SIG-M5 treated with dmso at 0.1 percent for 504 hours (cell line): ENCODE data around the gene STAG3.
"Not testable (repeated sequence)": the region's sequence is repeated elsewhere in the genome, so short reads cannot be mapped to it uniquely, and the experiment has no call there.

Experiments
- DNase-seq: peaks from one replicate; lab custom pipeline; 2025; ENCODE audit not compliant: unreplicated experiment; lab: John Stamatoyannopoulos, UW

Gene STAG3

GRCh38 chr7:100211342-100211780 lies 33.6 kb downstream of the STAG3 start:
- DNase-seq: no peak

DNA sequence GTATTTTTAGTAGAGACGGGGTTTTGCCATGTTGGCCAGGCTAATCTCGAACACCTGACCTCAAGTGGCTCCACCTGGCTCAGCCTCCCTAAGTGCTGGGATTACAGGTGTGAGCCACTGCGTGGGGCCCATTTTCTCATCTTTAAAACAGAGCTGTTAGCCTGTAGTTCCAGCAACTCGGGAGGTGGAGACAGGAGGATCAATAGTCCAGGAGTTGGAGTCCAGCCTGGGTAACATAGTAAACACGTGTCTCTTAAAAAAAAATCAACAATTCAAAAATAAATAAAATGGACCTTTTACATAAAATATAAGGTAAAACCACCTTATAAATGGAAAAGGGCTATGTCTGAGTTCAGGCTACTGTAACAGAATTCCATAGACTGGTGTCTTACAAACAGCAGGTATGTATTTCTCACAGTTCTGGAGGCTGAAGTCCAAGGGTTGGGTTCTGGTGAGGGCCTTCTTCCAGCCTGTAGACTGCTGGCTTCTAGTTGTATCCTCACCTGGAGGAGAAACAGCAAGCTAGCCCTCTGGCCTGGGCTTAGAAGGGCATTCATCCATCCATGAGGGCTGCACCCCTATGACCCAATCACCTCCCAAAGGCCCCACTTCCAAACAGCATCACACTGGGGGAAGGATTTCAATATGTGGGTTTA lies 35.0 kb downstream of the STAG3 start:
- no peak for DNase-seq

GRCh38 chr7:100213672-100214071 lies 36.0 kb downstream of the STAG3 start:
- DNase-seq: no peak

DNA sequence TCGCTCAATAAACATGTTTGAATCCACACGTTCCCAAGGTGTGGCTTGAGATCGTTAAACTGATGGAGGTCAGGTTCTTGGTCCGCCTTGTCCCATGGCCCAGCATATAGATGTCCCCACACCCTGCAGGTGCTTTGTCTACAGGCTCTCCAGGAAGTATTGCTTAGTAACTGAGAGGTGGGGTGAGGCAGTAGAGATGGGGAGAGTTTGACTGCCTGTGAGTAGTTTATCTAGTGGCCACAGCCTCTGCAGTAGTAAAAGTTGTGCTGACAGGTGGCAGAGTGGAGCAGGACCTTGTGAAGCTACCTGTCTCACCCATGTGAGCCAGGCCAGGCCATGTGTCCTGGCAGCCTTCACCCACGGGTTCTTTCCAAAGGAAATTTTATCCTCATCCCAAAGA lies 36.6 kb downstream of the STAG3 start:
- DNase-seq: not testable (repeated sequence)

GRCh38 chr7:100215895-100216294 lies 38.2 kb downstream of the STAG3 start:
- no peak for DNase-seq

DNA sequence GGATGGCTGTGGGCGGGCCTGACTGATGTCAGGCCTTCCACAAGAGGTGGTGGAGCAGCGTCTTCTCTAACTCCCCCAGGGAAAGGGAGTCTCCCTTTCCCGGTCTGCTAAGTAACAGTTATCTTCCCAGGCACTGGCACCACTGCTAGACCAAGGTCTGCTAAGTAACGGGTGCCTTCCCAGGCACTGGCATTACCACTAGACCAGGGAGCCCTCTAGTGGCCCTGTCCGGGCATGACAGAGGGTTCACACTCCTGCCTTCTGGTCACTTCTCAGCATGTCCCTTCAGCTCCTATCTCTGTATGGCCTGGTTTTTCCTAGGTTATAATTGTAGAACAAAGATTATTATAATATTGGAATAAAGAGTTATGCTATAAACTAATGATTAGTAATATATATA lies 40.2 kb downstream of the STAG3 start:
- DNase-seq: not testable (repeated sequence)

DNA sequence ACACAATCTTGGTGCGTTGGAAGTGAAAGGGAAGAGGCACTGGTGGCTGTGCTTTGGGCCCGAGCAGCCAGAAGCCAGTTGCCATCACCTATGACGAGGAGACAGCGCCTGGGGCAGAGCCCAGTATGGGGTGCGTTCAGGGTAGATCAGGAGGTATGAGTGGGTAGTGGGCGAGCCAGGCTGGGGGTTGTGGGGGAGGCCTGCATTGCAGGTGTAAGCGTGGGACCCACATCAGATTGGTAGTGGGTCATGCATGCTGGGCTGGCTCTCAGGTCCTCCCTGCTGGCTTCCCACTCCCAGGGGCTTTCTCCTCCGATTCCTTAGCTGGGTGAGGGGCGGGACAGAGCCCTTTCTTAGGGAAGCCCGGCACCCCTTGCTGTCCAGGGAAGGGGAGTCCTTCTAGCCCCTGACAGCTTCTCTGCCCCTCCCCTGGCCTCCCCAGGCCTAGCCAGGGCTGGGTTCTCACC lies 41.6 kb downstream of the STAG3 start:
- DNase-seq: no peak

GRCh38 chr7:100219801-100220585 lies 42.3 kb downstream of the STAG3 start, which contains the start of gene PVRIG:
TSS of gene PVRIG (plus strand) at chr7:100219949. CDS start at chr7:100219971, 22 bp downstream.
- DNase-seq: not testable (repeated sequence)

- no peak for DNase-seq
These were observed 43.0 kb downstream of the STAG3 start for GRCh38 chr7:100220586-100221230.

DNA sequence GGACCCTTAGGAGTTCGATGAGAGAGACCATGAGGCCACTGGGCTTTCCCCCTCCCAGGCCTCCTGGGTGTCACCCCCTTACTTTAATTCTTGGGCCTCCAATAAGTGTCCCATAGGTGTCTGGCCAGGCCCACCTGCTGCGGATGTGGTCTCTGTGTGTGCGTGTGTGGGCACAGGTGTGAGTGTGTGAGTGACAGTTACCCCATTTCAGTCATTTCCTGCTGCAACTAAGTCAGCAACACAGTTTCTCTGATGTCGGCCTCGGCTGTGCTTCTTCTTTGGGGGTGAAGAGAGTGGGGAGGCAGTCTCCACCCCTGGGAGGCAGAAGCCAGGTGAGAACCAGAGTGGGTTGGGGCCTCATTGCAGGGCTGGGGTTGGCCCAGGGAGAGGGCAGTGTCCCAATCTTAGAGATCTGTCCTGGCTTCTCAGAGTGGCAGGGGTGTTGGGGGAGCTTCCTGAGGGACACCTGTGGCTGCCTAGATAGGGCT lies 43.6 kb downstream of the STAG3 start:
- DNase-seq: no peak

DNA sequence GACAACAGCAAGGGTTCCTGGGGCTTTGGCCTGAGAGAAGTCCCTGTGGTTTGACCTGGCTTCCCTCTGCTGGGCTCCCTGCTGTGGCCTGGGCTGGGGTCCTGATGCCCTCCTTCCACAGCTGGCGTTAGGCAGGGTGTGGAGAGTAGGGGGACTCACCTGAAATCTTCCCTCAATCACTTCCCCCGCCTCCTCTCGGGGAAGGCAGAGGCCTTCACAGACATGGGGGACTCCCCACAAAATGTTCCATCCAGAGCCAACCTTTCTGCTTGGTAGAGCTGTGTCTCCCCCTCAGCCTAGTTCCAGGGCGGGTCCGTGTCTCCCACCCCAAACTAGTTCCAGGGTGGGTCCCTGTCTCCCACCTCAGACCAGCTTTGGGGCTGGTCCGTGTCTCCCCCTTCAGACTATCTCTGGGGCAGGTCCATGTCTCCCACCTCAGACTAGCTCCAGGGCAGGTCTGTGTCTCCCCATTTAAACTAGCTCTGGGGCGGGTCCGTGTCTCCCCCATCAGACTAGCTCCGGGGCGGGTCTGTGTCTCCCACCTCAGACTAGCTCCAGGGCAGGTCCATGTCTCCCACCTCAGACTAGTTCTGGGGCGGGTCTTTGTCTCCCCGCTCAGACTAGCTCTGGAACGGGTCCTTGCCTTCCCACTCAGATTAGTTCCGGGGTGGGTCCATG lies 44.2 kb downstream of the STAG3 start:
- no peak for DNase-seq

DNA sequence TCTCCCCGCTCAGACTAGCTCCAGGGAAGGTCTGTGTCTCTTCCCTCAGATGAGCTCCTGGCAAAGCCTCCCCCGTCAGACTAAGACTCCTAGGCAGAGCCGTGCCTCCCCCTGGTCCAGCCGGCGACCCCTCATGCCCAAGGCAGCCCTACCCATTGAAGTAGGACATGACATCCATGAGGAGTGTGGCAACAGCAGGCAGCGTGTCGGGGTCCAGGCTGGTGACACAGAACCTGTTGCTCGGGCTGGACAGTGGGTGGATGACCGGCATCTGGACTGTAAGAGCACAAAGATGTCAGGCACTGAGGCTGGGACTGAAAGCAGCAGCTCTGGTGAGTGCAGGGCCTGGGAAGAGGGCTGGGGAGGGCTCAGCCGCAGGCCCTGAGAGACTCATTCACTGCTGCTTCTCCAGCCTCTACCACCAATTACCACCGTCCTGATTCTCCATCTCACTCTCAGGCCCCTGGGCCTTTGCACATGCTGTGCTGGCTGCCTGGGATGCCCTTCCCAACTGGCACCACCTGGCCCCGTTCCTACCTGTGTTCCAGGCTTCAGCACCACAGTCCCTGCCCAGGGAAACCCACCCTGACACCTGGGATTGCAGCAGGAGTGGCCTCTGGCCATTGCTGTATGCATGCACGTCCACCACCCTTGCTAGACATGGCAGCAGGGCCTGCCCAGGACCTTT lies 44.9 kb downstream of the STAG3 start:
- no peak for DNase-seq

DNA sequence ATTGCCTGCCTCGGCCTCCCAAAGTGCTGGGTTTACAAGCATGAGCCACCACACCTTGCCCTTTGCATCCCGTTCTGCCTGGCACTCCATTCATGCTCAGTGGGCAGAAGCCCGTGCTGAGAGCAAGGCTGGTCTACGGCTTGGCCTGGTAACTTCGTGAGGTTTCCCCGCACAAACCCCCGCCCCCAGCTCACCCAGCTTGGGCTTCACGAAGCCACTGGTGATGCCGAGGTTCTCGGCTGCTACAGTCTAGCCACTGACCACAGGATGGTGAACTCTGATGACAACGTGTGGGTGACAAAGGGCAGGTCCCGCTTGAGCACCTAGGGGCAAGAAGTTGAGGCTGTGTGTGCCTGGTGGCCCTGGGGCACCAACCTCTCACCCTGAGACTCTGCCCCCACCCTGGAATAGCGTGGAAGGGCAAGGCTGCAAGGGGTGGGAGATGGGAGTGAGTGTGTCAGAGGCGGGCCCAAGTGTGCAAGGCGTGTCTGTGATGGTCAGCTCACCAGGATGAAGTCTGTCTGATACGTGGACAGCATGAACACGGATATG lies 45.7 kb downstream of the STAG3 start:
- DNase-seq: not testable (repeated sequence)

DNA sequence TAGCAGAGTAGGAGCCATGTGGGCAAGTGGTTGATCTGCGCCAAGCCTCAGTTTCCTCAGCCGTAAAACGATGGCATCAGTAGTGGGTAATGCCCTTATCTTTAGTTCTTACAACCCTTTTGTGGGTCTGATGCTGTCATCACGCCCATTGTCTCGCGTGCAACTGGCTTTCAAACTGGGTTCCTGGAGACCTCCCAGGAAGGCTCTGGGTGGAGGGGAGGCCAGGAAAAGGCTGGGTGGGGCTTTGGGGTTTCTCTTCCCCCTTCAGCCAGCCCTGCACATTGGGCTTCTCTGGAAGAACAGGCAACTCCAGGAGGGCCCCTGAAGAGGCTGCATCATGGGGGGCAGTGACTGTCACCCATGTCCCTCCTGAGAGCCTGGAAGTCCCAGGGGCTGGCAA lies 47.2 kb downstream of the STAG3 start:
- DNase-seq: not testable (repeated sequence)

GRCh38 chr7:100234660-100235317 lies 57.1 kb downstream of the STAG3 start:
- DNase-seq: not testable (repeated sequence)

GRCh38 chr7:100239975-100240374 lies 62.3 kb downstream of the STAG3 start:
- not testable (repeated sequence) for DNase-seq

GRCh38 chr7:100243385-100243784 lies 65.7 kb downstream of the STAG3 start:
- peak; percentile 11 for DNase-seq

GRCh38 chr7:100244988-100245605 lies 67.4 kb downstream of the STAG3 start:
- DNase-seq: not testable (repeated sequence)
